Small intestine (tissue), 7 donors: Measurements from ENCODE around the gene RETN. TPM values are rescaled to one million over a fixed set of nuclear protein-coding genes. Genes with fewer than 3 reads are reported as not detected.

Experiments
- DNase-seq, 2 donors: peaks; one replicate each; pipeline versions ENCODE4 v3.0.0 to v3.0.0-alpha.2; 2013
- FAIRE-seq: peaks from 2 replicates; lab custom pipeline; 2012; peaks lifted over from hg19 to GRCh38; lab: Jason Lieb, UNC
- H3K27ac ChIP-seq, 3 donors: one replicate each; pipeline ENCODE4 v1.5.1; 2013; ENCODE audit warnings: low read length in 2 of 3, mild to moderate bottlenecking in 2 of 3, control low read depth in 1 of 3, inconsistent platforms in 1 of 3, low read depth in 1 of 3, moderate library complexity in 1 of 3
- H3K27me3 ChIP-seq, 3 donors: one replicate each; pipeline ENCODE4 v1.6.1; 2013; ENCODE audit warnings: low read length in 3 of 3, inconsistent platforms in 1 of 3; ENCODE audit not compliant: control insufficient read depth in 3 of 3, insufficient read depth in 3 of 3
- H3K36me3 ChIP-seq, 3 donors: one replicate each; pipeline ENCODE4 v1.6.1; 2013; ENCODE audit warnings: low read length in 3 of 3, inconsistent platforms in 1 of 3, low read depth in 1 of 3, mild to moderate bottlenecking in 1 of 3, moderate library complexity in 1 of 3; ENCODE audit not compliant: control insufficient read depth in 3 of 3, insufficient read depth in 2 of 3
- H3K4me1 ChIP-seq, 3 donors: one replicate each; pipeline ENCODE4 v1.6.1; 2013; ENCODE audit warnings: low read length in 2 of 3, inconsistent platforms in 1 of 3, low read depth in 1 of 3, mild to moderate bottlenecking in 1 of 3, moderate library complexity in 1 of 3; ENCODE audit not compliant: control insufficient read depth in 3 of 3, insufficient read depth in 2 of 3
- H3K4me3 ChIP-seq, 3 donors: one replicate each; pipeline ENCODE4 v1.5.1; 2013; ENCODE audit warnings: low read length in 3 of 3, control low read depth in 1 of 3, inconsistent platforms in 1 of 3, low read depth in 1 of 3, mild to moderate bottlenecking in 1 of 3, moderate library complexity in 1 of 3
- H3K9me3 ChIP-seq, 2 donors: one replicate each; pipeline ENCODE4 v1.6.1; 2013; ENCODE audit warnings: low read depth in 1 of 2, low read length in 1 of 2; ENCODE audit not compliant: control insufficient read depth in 2 of 2, insufficient read depth in 1 of 2
- WGBS, 3 donors: extraction: QIAGEN DNeasy Blood & Tissue Kit; methylation state at CpG; one replicate each; pipeline ENCODE4 v1.1.7; 2013; 5-methylcytosine and 5-hydroxymethylcytosine counted together
- polyA plus RNA-seq, 4 donors: library from polyadenylated mRNA; stranded (reverse) in 3 of 4; unstranded in 1 of 4; fragments of 200-250 nt in 3 of 4; fragments of 120-200 nt in 1 of 4; gene quantifications; one replicate each; pipeline versions ENCODE4 v1.2.1 to v1.2.3, GENCODE V29; 2013
- donor health status: healthy with polysubstance abuse.
- donor health status: control.
- donor health status: control.
- donor health status: Bipolar disorder and iron deficiency.
- donor health status: healthy.

RETN gene
- polyA plus RNA-seq, 4 donors: 0.78 to 10.2 (median 8.1) TPM; not detected in 1

DNA sequence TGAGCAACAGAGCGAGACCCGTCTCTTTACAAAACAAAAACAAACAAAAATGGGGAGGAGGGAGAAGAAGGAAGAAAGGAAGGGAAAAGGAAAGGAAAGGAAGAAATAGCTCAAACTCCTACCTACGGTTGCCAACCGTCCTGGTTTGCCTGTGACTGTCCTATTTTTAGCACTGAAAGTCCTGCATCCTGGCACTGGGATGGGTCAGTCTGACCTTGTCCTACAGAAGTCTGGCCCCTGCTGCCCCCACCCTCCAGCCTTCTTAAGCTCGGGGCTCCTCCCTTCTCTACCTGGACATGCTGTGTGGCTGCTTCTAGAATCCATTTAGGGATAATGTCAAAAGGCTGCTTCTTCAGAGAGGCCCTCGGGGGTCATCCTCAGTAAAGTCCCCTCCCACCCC, 33.2 kb upstream of the RETN start:
- Histone ChIP-seq H3K27ac (no peak overlapping the region), H3K4me3 (no peak overlapping the region), H3K4me1 (peaks cover 0 to 8% (median 0%) of the 10 kb centered on the region in 3 donors), H3K9me3 (no peaks in the 10 kb centered on the region), H3K27me3 (peaks cover 0 to 7% (median 2%) of the 10 kb centered on the region in 3 donors), H3K36me3 (peaks cover 0 to 37% (median 0%) of the 10 kb centered on the region in 3 donors)
- DNase-seq: no peak
- WGBS, 3 donors: 61 to 67% (median 66%) methylated on average over 6 of the region's 6 CpGs
- no peak for FAIRE-seq

DNA sequence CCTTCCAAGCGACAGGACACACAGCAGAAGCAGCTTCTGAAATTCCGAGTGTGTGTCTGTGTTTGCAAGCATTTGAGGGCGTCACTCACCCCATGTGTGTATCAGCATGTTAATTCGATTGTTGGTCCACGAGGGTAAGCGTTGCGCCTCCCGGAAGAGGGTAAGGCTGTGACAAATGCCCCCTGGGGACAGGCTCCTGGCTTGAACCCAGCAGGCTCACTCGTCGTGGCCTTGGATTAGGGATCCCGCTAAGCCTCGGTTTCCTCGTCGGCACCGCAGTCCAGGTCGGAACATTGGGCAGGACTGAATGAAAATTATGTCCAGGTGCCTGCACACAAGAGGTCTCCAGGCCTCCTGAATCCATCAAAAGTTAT, 32.5 kb upstream of the RETN start:
- Histone ChIP-seq H3K27ac (no peak overlapping the region), H3K4me3 (peak overlapping the region in 1 of 3 donors; percentile 28)
- 73 to 88% (median 80%) methylated on average over 16 of the region's 16 CpGs for WGBS, 3 donors

GRCh38 chr19:7636691-7637373, 32.0 kb upstream of the RETN start, which contains the start of gene STXBP2:
TSS of gene STXBP2 (plus strand) at chr19:7637110. CDS start at chr19:7637150, 40 bp downstream.
- peak within 1 kb of the TSS; percentile 66 to 91 (median 81) for H3K27ac ChIP-seq
- peaks cover 0 to 6% (median 0%) of the 10 kb centered on the region in 3 donors for H3K4me1 ChIP-seq
- WGBS, 3 donors: 6 to 11% (median 10%) methylated on average over 45 to 61 of the region's 61 CpGs
- peak within 1 kb of the TSS; percentile 62 to 91 (median 86) for H3K4me3 ChIP-seq
- FAIRE-seq (no peak), DNase-seq (peak; percentile 88 to 89)
- no peaks in the 10 kb centered on the region for H3K9me3 ChIP-seq
- peaks cover 0 to 40% (median 2%) of the 10 kb centered on the region in 3 donors for H3K36me3 ChIP-seq
- peaks cover 0 to 7% (median 2%) of the 10 kb centered on the region in 3 donors for H3K27me3 ChIP-seq

More for the DNA sequence above, 32.5 kb upstream of the RETN start:
- Histone ChIP-seq H3K27me3 (peaks cover 0 to 7% (median 2%) of the 10 kb centered on the region in 3 donors), H3K9me3 (no peaks in the 10 kb centered on the region), H3K36me3 (peaks cover 0 to 39% (median 0%) of the 10 kb centered on the region in 3 donors), H3K4me1 (peaks cover 0 to 6% (median 0%) of the 10 kb centered on the region in 3 donors)
- no peak for DNase-seq
- no peak for FAIRE-seq

DNA sequence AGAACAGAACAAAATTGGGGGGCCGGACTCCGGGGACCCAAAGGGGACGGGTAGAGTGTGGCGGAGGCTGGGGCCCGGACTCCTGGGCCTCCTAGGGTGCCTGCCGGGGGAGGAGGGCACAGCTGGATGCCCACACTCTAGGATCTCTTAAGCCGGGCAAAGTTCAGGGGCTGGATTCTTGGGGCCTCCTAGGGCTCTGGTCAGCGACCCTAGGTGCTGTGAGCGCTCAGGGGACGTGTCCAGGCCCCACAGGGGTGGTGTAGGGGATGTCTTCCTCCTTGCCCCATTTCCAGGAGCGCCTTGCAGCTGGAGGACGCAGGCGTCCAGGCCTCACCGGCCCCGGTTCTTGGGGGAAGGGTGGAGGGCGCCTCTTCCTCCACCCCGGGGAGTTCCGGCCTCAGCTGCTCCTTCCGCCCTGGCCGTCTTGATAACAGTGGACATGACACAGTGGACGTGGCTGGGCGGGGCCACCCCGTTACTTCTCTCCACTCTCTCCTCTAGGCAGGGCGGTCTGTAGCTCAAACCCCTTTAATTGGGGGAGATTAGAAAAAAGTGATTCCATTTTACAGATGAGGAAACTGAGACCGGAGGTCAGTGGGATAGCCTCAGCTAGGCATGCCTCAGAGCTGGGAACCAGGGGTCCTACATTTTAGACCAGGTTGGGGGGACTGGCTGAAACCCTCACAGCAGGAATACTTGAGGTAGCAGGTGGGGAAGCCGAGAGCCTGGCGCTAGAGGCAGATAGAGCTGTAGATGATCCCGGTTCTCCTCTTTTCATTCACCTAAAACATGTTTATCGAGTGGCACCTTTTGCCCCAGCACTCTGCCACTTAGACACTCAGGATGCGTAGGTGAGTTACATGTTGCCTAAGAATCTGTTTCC, 31.2 kb upstream of the RETN start:
- H3K4me1 ChIP-seq: peaks cover 0 to 6% (median 0%) of the 10 kb centered on the region in 3 donors
- H3K9me3 ChIP-seq: no peaks in the 10 kb centered on the region
- H3K36me3 ChIP-seq: peaks cover 0 to 40% (median 2%) of the 10 kb centered on the region in 3 donors
- peak overlapping the region; percentile 62 to 91 (median 86) for H3K4me3 ChIP-seq
- peaks cover 0 to 7% (median 2%) of the 10 kb centered on the region in 3 donors for H3K27me3 ChIP-seq
- WGBS, 3 donors: 24 to 35% (median 25%) methylated on average over 30 of the region's 30 CpGs
- FAIRE-seq (no peak), DNase-seq (peak; percentile 59 to 71)
- peak overlapping the region; percentile 66 to 91 (median 81) for H3K27ac ChIP-seq

- DNase-seq (no peak), FAIRE-seq (no peak)
- WGBS, 3 donors: 80 to 88% (median 84%) methylated on average over 12 of the region's 12 CpGs
- peaks cover 0 to 43% (median 2%) of the 10 kb centered on the region in 3 donors for H3K36me3 ChIP-seq
- H3K27me3 ChIP-seq: peaks cover 0 to 7% (median 2%) of the 10 kb centered on the region in 3 donors
- H3K4me3 ChIP-seq: no peak overlapping the region
- peaks cover 0 to 6% (median 0%) of the 10 kb centered on the region in 3 donors for H3K4me1 ChIP-seq
- no peaks in the 10 kb centered on the region for H3K9me3 ChIP-seq
- no peak overlapping the region for H3K27ac ChIP-seq
These were observed 29.9 kb upstream of the RETN start for GRCh38 chr19:7638802-7639465.

- Histone ChIP-seq H3K4me3 (no peak overlapping the region), H3K4me1 (peaks cover 0 to 6% (median 0%) of the 10 kb centered on the region in 3 donors), H3K27me3 (peaks cover 0 to 7% (median 2%) of the 10 kb centered on the region in 3 donors), H3K27ac (no peak overlapping the region), H3K9me3 (no peaks in the 10 kb centered on the region), H3K36me3 (peaks cover 0 to 51% (median 2%) of the 10 kb centered on the region in 3 donors)
- FAIRE-seq (no peak), DNase-seq (no peak)
- WGBS, 3 donors: 96 to 99% (median 96%) methylated on average over 13 of the region's 13 CpGs
These were observed 28.9 kb upstream of the RETN start for GRCh38 chr19:7639863-7640348.

DNA sequence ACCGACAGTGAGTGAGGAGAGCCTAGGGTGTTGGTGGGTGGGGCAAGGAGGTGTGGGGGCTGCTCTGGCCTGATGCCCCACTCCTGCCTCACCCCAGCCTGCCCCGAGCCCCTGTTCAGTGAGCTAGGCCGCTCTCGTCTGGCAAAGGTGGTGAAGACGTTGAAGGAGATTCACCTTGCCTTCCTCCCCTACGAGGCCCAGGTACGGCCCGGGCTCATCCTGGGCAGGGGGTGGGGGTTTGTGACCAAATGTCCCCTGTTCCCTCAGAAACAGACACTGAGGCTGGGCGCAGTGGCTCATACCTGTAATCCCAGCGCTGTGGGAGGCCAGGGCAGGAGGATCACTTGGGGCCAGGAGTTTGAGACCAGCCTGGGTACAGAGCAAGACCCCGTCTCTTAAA, 28.0 kb upstream of the RETN start:
- Histone ChIP-seq H3K4me3 (no peak overlapping the region), H3K4me1 (peaks cover 0 to 6% (median 0%) of the 10 kb centered on the region in 3 donors), H3K27me3 (peaks cover 0 to 4% (median 2%) of the 10 kb centered on the region in 3 donors), H3K9me3 (no peaks in the 10 kb centered on the region), H3K36me3 (peaks cover 4 to 60% (median 6%) of the 10 kb centered on the region in 3 donors), H3K27ac (no peak overlapping the region)
- 94 to 96% (median 95%) methylated on average over 11 of the region's 11 CpGs for WGBS, 3 donors
- FAIRE-seq: no peak
- no peak for DNase-seq
